ENCODE results near the gene GPRIN3. TPM values are rescaled to one million over a fixed set of nuclear protein-coding genes. Genes with fewer than 3 reads are reported as not detected.

GPRIN3 gene
- polyA plus RNA-seq, 1 donor (not counting 4 experiments of a cell fraction or from before 2014, with no cell fraction given), result not detected

DNA sequence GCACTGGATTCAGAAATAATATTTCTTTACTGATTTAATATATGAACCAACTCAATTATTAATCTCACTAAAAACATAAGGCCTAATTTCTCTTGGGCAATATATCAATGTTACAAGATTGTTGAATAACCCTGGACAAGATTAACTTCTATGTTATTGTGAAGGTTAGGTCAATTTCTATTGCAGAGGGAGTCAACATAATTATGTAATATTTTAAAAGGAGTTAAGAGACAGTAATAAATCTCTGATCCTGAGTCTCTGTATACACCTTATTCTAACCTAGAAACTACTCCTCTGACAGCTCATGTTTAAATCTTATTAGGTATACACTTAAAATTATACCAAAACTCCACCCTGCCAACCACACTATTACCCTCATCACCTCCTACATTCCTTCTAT is 15.1 kb upstream of the GPRIN3 start:
- TF ChIP-seq, protein P1, sequence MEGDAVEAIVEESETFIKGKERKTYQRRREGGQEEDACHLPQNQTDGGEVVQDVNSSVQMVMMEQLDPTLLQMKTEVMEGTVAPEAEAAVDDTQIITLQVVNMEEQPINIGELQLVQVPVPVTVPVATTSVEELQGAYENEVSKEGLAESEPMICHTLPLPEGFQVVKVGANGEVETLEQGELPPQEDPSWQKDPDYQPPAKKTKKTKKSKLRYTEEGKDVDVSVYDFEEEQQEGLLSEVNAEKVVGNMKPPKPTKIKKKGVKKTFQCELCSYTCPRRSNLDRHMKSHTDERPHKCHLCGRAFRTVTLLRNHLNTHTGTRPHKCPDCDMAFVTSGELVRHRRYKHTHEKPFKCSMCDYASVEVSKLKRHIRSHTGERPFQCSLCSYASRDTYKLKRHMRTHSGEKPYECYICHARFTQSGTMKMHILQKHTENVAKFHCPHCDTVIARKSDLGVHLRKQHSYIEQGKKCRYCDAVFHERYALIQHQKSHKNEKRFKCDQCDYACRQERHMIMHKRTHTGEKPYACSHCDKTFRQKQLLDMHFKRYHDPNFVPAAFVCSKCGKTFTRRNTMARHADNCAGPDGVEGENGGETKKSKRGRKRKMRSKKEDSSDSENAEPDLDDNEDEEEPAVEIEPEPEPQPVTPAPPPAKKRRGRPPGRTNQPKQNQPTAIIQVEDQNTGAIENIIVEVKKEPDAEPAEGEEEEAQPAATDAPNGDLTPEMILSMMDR (optimal IDR thresholded peaks at IDR 0.05 in 1 of 3, IDR thresholded peaks at IDR 0.05 in 1 of 3, conservative IDR thresholded peaks at IDR 0.05 in 1 of 3; ENCODE audit: extremely low read depth in 1 of 3, insufficient read depth in 2 of 3, low read length in 3 of 3), result no peak
- no peak for TF ChIP-seq EZH2 (IDR thresholded peaks at IDR 0.05; ENCODE audit: low read length)
- no peaks in the 10 kb centered on the region for H4K20me1 ChIP-seq (ENCODE audit: control insufficient read depth, extremely low read depth, insufficient read depth, low read length)
- FAIRE-seq (no peak), DNase-seq (ENCODE audit: low read depth, low spot score) (no peak)
- no peaks in the 10 kb centered on the region for H3K9me1 ChIP-seq (ENCODE audit: control insufficient read depth, extremely low read depth, insufficient read depth, low read length)
- H3K4me3 ChIP-seq (ENCODE audit: control insufficient read depth in 2 of 3, extremely low read depth in 1 of 3, insufficient read depth in 2 of 3, low read depth in 1 of 3, low read length in 3 of 3), result no peak overlapping the region
- no peaks in the 10 kb centered on the region for H3K36me3 ChIP-seq (ENCODE audit: control insufficient read depth in 2 of 2, extremely low read depth in 1 of 2, insufficient read depth in 2 of 2, low read length in 2 of 2)
- H2AFZ ChIP-seq (ENCODE audit: control insufficient read depth, low read length), result no peak overlapping the region
- H3K79me2 ChIP-seq (ENCODE audit: control insufficient read depth, insufficient read depth, low read length), result no peaks in the 10 kb centered on the region
- no peak overlapping the region for H3K9ac ChIP-seq (ENCODE audit: control insufficient read depth, extremely low read depth, insufficient read depth, low read length)
- no peak overlapping the region for H3K4me2 ChIP-seq (ENCODE audit: control insufficient read depth, extremely low read depth, insufficient read depth, low read depth, low read length)
- H3K27ac ChIP-seq (ENCODE audit: control insufficient read depth, insufficient read depth, low read length), result no peak overlapping the region
- H3K9me3 ChIP-seq (ENCODE audit: control insufficient read depth, low read depth, low read length), result no peaks in the 10 kb centered on the region
- no peaks in the 10 kb centered on the region for H3K4me1 ChIP-seq (ENCODE audit: control insufficient read depth, extremely low read depth, insufficient read depth, low read length)
- H3K27me3 ChIP-seq (ENCODE audit: control insufficient read depth, extremely low read depth, insufficient read depth, low read length), result no peaks in the 10 kb centered on the region
- dilution Hi-C loops (cut with MboI; ENCODE audit: extremely low pct_ligation_motif_present, low sequenced_read_pairs), result no loop called here

DNA sequence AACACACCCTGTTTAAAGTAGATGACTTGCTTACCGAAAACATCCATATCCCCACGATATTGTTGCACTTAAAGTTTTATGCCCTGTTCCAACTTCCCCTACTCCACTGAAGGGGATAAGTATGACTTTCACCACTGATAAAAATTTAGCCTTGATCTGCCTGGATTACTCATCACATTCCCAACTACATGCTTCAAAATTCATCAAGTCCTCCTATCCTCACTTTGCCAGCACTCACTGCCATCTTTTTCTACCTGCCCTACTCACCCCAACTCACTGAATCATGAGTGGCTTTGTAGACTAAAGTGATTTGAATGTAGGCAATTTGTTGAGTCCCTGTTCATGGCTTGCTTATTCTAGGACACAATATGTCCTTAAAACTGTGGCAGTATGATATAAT is 12.2 kb upstream of the GPRIN3 start:
- Histone ChIP-seq H3K4me2 (ENCODE audit: control insufficient read depth, extremely low read depth, insufficient read depth, low read depth, low read length) (no peak overlapping the region), H4K20me1 (ENCODE audit: control insufficient read depth, extremely low read depth, insufficient read depth, low read length) (no peaks in the 10 kb centered on the region), H2AFZ (ENCODE audit: control insufficient read depth, low read length) (no peak overlapping the region), H3K79me2 (ENCODE audit: control insufficient read depth, insufficient read depth, low read length) (no peaks in the 10 kb centered on the region), H3K9me1 (ENCODE audit: control insufficient read depth, extremely low read depth, insufficient read depth, low read length) (no peaks in the 10 kb centered on the region), H3K36me3 (ENCODE audit: control insufficient read depth in 2 of 2, extremely low read depth in 1 of 2, insufficient read depth in 2 of 2, low read length in 2 of 2) (no peaks in the 10 kb centered on the region), H3K4me3 (ENCODE audit: control insufficient read depth in 2 of 3, extremely low read depth in 1 of 3, insufficient read depth in 2 of 3, low read depth in 1 of 3, low read length in 3 of 3) (no peak overlapping the region), H3K27me3 (ENCODE audit: control insufficient read depth, extremely low read depth, insufficient read depth, low read length) (no peaks in the 10 kb centered on the region), H3K27ac (ENCODE audit: control insufficient read depth, insufficient read depth, low read length) (no peak overlapping the region), H3K9me3 (ENCODE audit: control insufficient read depth, low read depth, low read length) (no peaks in the 10 kb centered on the region), H3K9ac (ENCODE audit: control insufficient read depth, extremely low read depth, insufficient read depth, low read length) (no peak overlapping the region), H3K4me1 (ENCODE audit: control insufficient read depth, extremely low read depth, insufficient read depth, low read length) (no peaks in the 10 kb centered on the region)
- TF ChIP-seq, protein P1 (optimal IDR thresholded peaks at IDR 0.05 in 1 of 3, IDR thresholded peaks at IDR 0.05 in 1 of 3, conservative IDR thresholded peaks at IDR 0.05 in 1 of 3; ENCODE audit: extremely low read depth in 1 of 3, insufficient read depth in 2 of 3, low read length in 3 of 3), result no peak
- no peak for TF ChIP-seq EZH2 (IDR thresholded peaks at IDR 0.05; ENCODE audit: low read length)
- FAIRE-seq, result no peak
- DNase-seq (ENCODE audit: low read depth, low spot score), result no peak
- dilution Hi-C loops (cut with MboI; ENCODE audit: extremely low pct_ligation_motif_present, low sequenced_read_pairs), result no loop called here

Measured in keratinocyte (primary cell).